Nephron (organoid): Measurements from ENCODE around the gene DCUN1D4.
A peak's percentile ranks its signal among the peaks of the same experiment; 100 is the strongest.

ENCODE experiments used
- H3K27ac Mint-ChIP-seq, 3 experiments: 2 replicates each; pipeline ENCODE4 v1.8.0; 2020; ENCODE audit warnings: mixed read lengths in 3 of 3, mild to moderate bottlenecking in 2 of 3, moderate library complexity in 1 of 3
- H3K27me3 Mint-ChIP-seq: 2 replicates; pipeline ENCODE4 v1.8.0; 2021; ENCODE audit warnings: low read depth, mild to moderate bottlenecking, moderate library complexity, mixed read lengths
- H3K36me3 Mint-ChIP-seq: 2 replicates; pipeline ENCODE4 v1.8.0; 2020; ENCODE audit warnings: low read depth, mixed read lengths
- H3K4me1 Mint-ChIP-seq: 2 replicates; pipeline ENCODE4 v1.8.0; 2020; ENCODE audit warnings: mixed read lengths
- H3K4me3 Mint-ChIP-seq, 3 experiments: 2 replicates each; pipeline ENCODE4 v1.8.0; 2020; ENCODE audit warnings: mild to moderate bottlenecking in 3 of 3, mixed read lengths in 3 of 3, moderate library complexity in 2 of 3
- H3K9me3 Mint-ChIP-seq: 2 replicates; pipeline ENCODE4 v1.8.0; 2020; ENCODE audit warnings: mixed read lengths
- TF ChIP-seq, protein P1 (sequence below), 3 experiments: fragments of 200-600 bp; sonication (generic); IDR thresholded peaks; one replicate each; pipeline ENCODE4 v1.5.0; 2021; ENCODE audit warnings: antibody characterized with exemption in 3 of 3; ENCODE audit not compliant: unreplicated experiment in 3 of 3

Gene DCUN1D4

DNA sequence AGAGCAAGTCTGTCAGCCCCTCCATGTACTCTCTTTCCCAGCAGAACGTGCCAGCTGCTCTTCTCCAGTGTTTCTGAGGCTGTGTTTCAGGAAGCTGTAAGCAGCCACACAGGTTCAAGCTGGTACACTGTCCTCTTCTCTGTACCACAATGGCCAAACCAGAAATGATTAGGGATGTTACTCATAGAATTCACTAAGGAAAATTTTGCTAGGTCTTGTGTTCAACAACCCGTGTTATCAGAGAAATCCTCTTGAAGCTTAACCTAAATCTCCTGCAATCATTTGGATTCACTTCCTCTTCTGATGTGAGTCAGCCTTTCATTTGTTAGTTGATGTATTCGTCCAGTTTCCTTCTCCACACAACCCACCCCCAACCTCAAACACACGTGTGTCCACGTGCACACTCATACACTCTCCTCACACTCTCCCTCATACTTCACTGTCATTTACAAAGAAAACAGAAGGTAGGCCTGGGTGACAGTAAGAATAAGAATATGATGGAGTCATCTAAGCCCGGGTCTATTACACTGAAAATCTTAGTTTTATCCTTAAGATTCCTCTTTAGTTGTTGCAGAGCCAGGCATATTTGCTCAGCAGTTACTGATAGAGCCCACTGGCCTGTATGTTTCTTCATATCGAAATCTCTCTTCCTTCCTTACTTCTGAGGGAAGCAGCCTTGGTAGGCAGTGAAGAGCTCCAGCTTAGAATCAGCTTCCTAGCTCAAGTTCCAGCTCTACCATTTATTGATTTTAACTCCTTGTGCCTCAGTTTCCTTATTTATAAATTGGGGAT, 63.4 kb downstream of the DCUN1D4 start:
- no peaks in the 10 kb centered on the region for H3K27me3 Mint-ChIP-seq
- no peak overlapping the region for H3K27ac Mint-ChIP-seq
- peaks cover 74% of the 10 kb centered on the region for H3K36me3 Mint-ChIP-seq
- TF ChIP-seq, protein P1, sequence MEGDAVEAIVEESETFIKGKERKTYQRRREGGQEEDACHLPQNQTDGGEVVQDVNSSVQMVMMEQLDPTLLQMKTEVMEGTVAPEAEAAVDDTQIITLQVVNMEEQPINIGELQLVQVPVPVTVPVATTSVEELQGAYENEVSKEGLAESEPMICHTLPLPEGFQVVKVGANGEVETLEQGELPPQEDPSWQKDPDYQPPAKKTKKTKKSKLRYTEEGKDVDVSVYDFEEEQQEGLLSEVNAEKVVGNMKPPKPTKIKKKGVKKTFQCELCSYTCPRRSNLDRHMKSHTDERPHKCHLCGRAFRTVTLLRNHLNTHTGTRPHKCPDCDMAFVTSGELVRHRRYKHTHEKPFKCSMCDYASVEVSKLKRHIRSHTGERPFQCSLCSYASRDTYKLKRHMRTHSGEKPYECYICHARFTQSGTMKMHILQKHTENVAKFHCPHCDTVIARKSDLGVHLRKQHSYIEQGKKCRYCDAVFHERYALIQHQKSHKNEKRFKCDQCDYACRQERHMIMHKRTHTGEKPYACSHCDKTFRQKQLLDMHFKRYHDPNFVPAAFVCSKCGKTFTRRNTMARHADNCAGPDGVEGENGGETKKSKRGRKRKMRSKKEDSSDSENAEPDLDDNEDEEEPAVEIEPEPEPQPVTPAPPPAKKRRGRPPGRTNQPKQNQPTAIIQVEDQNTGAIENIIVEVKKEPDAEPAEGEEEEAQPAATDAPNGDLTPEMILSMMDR (IDR thresholded peaks at IDR 0.05; ENCODE audit: unreplicated experiment in 3 of 3), result no peak
- no peaks in the 10 kb centered on the region for H3K4me1 Mint-ChIP-seq
- H3K4me3 Mint-ChIP-seq, result no peak overlapping the region
- no peaks in the 10 kb centered on the region for H3K9me3 Mint-ChIP-seq

DNA sequence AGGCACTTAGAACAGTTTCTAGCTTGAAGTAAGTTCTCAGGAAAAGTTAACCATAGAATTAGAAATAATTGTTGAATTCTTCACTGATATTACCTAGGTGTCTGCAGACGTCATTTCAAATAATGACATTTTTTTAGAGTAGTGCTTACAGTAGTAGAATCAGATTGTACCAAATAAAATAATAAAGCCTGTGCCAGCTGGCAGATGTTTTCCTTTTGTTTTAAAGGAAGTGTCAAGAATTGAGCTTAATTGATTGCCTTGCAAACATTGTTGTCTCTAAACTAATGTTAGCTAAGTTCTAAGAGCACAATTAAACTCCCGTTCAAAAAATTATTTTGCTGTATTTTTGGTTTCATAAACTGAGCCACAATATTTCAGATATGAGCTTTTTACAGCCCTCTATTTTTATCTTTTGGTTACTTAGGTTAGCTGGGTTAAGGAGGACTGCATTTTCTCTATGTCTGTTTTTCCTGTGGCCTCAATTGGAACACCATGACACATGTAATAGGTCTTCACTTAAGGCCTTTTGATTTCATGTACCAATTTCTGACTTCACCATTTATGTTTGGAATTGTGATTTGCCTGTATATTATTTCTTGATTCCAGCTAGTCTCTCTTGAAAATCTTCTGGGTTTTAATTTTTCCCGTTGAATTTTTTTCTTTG, 64.2 kb downstream of the DCUN1D4 start:
- Mint-ChIP-seq H3K27me3 (no peaks in the 10 kb centered on the region), H3K36me3 (peaks cover 69% of the 10 kb centered on the region), H3K27ac (no peak overlapping the region), H3K9me3 (no peaks in the 10 kb centered on the region), H3K4me1 (no peaks in the 10 kb centered on the region), H3K4me3 (no peak overlapping the region)
- TF ChIP-seq, protein P1 (IDR thresholded peaks at IDR 0.05; ENCODE audit: unreplicated experiment in 3 of 3), result no peak

DNA sequence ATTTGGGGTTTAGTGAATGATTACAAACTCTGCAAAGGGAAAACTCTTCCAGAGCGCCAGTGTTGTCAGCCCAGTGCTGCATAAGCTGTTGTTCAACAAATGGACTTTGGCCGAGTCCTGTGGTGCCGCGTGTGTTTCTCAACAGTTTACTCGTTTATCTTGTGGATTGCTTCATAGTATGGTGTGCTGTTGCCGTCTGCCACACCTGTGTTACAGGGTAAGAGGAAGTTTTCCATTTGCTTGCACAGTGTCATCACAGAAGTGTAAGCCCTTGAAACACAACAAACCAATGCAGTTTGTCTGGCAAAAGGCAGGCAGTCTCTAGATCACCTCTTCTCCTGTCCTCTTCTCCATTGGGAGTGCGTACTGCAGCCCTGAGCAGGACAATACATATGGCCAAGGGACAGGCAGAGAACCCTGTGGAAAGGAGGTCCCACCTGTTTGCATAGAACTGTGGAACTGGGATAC, 66.3 kb downstream of the DCUN1D4 start:
- TF ChIP-seq, protein P1 (IDR thresholded peaks at IDR 0.05; ENCODE audit: unreplicated experiment in 3 of 3), result no peak
- Mint-ChIP-seq H3K4me1 (no peaks in the 10 kb centered on the region), H3K36me3 (peaks cover 67% of the 10 kb centered on the region), H3K9me3 (no peaks in the 10 kb centered on the region), H3K4me3 (no peak overlapping the region), H3K27ac (peak overlapping the region; percentile 39 to 64 (median 57)), H3K27me3 (no peaks in the 10 kb centered on the region)

DNA sequence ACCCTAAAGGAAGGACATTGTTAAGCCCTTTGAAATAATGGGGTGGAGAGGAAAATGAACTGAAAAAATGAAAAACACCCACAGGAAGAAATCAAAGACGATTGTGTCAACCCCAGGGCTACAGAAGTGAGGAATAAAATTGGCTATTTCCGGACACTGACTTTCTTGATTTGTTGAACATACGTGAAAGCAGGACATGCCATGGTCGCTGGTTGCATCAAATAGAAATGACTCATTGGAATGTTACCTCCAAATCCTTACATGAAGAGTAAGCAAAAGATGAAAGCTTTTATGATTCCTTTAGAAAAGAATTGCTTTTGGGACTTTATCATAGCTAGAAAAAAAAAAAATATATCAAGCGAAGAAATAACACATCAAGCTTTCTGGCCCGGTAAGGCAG, 75.3 kb downstream of the DCUN1D4 start:
- Mint-ChIP-seq H3K27me3 (no peaks in the 10 kb centered on the region), H3K4me1 (no peaks in the 10 kb centered on the region), H3K36me3 (peaks cover 38% of the 10 kb centered on the region), H3K4me3 (no peak overlapping the region), H3K9me3 (peaks cover 2% of the 10 kb centered on the region), H3K27ac (no peak overlapping the region)
- TF ChIP-seq, protein P1 (IDR thresholded peaks at IDR 0.05; ENCODE audit: unreplicated experiment in 3 of 3), result no peak

DNA sequence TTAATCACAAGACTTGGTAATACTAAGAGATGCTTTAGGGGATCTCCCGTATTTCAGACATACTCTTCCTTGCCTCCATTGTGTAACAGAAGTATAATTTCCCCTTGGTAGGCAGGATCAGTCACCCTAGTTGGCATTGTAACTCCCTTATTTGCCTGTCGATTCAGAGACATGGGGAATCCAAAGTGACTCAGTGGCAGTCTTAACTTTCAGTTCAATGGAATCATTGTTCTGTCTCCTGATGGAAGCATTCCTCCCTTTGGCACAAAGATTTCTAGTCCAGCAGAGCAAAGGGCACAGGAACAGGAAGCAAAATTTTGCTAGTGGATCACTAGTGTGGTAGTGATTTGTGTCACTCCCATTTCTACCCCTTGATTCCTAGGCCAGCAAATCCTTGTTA, 80.4 kb downstream of the DCUN1D4 start:
- H3K9me3 Mint-ChIP-seq, result peaks cover 2% of the 10 kb centered on the region
- H3K27me3 Mint-ChIP-seq, result no peaks in the 10 kb centered on the region
- H3K27ac Mint-ChIP-seq, result no peak overlapping the region
- H3K4me3 Mint-ChIP-seq, result no peak overlapping the region
- no peaks in the 10 kb centered on the region for H3K36me3 Mint-ChIP-seq
- no peaks in the 10 kb centered on the region for H3K4me1 Mint-ChIP-seq
- TF ChIP-seq, protein P1 (IDR thresholded peaks at IDR 0.05; ENCODE audit: unreplicated experiment in 3 of 3), result no peak
